Measurements from ENCODE around the gene ZBTB47. TPM values are rescaled to one million over a fixed set of nuclear protein-coding genes. Genes with fewer than 3 reads are reported as not detected.

The ZBTB47 gene
- total RNA-seq, 1 donor from 2014 or later: 4.4 TPM

- Mint-ChIP-seq H3K27ac (peak overlapping the region; percentile 60), H3K4me3 (no peak overlapping the region), H3K9me3 (peaks cover 2% of the 10 kb centered on the region), H3K4me1 (peaks cover 10% of the 10 kb centered on the region), H3K36me3 (peaks cover 6% of the 10 kb centered on the region), H3K27me3 (ENCODE audit: insufficient read depth, low read depth) (peaks cover 2% of the 10 kb centered on the region)
- DNase-seq (ENCODE audit: low spot score): no peak
- no peaks in the 10 kb centered on the region for H3K27me3 ChIP-seq
- H3K4me3 ChIP-seq: no peak overlapping the region
- H3K4me1 ChIP-seq: no peaks in the 10 kb centered on the region
- no peaks in the 10 kb centered on the region for H3F3A ChIP-seq (ENCODE audit: low read depth)
- no peak overlapping the region for H3K9ac ChIP-seq
- H3K79me2 ChIP-seq (ENCODE audit: low read depth): no peaks in the 10 kb centered on the region
- peaks cover 8% of the 10 kb centered on the region for H4K20me1 ChIP-seq (ENCODE audit: low read depth)
- H3K9me3 ChIP-seq (ENCODE audit: low read depth): no peaks in the 10 kb centered on the region
- no peak overlapping the region for H3K27ac ChIP-seq
- H3K36me3 ChIP-seq: no peaks in the 10 kb centered on the region
- H2AFZ ChIP-seq (replicated peaks): no peak overlapping the region
- no peak for TF ChIP-seq EZH2phosphoT487 (IDR thresholded peaks at IDR 0.05)
- TF ChIP-seq CTCF (IDR thresholded peaks at IDR 0.05): no peak
- no peak for TF ChIP-seq EZH2 (IDR thresholded peaks at IDR 0.05)
- no peak overlapping the region for H3K4me2 ChIP-seq
Observed at GRCh38 chr3:42660131-42660715, 6.7 kb downstream of the ZBTB47 start.

GRCh38 chr3:42660898-42661297 is 7.4 kb downstream of the ZBTB47 start:
- Mint-ChIP-seq H3K27ac (no peak overlapping the region), H3K27me3 (ENCODE audit: insufficient read depth, low read depth) (peaks cover 2% of the 10 kb centered on the region), H3K36me3 (peaks cover 6% of the 10 kb centered on the region), H3K4me3 (no peak overlapping the region), H3K9me3 (peaks cover 2% of the 10 kb centered on the region), H3K4me1 (peaks cover 8% of the 10 kb centered on the region)
- Histone ChIP-seq H3K27ac (no peak overlapping the region), H3K4me2 (no peak overlapping the region), H3F3A (ENCODE audit: low read depth) (no peaks in the 10 kb centered on the region), H3K79me2 (ENCODE audit: low read depth) (no peaks in the 10 kb centered on the region), H3K36me3 (no peaks in the 10 kb centered on the region), H2AFZ (replicated peaks) (no peak overlapping the region), H3K9ac (no peak overlapping the region), H3K27me3 (no peaks in the 10 kb centered on the region), H3K4me1 (no peaks in the 10 kb centered on the region), H3K9me3 (ENCODE audit: low read depth) (no peaks in the 10 kb centered on the region), H3K4me3 (no peak overlapping the region), H4K20me1 (ENCODE audit: low read depth) (peaks cover 1% of the 10 kb centered on the region)
- no peak for TF ChIP-seq EZH2 (IDR thresholded peaks at IDR 0.05)
- no peak for TF ChIP-seq CTCF (IDR thresholded peaks at IDR 0.05)
- no peak for TF ChIP-seq EZH2phosphoT487 (IDR thresholded peaks at IDR 0.05)
- no peak for DNase-seq (ENCODE audit: low spot score)

GRCh38 chr3:42661593-42662022 is 8.1 kb downstream of the ZBTB47 start:
- no peaks in the 10 kb centered on the region for H3K27me3 ChIP-seq
- H3K4me2 ChIP-seq: no peak overlapping the region
- peaks cover 2% of the 10 kb centered on the region for H3K27me3 Mint-ChIP-seq (ENCODE audit: insufficient read depth, low read depth)
- H3K9me3 ChIP-seq (ENCODE audit: low read depth): no peaks in the 10 kb centered on the region
- no peaks in the 10 kb centered on the region for H3K4me1 ChIP-seq
- H4K20me1 ChIP-seq (ENCODE audit: low read depth): no peaks in the 10 kb centered on the region
- H3K4me3 Mint-ChIP-seq: no peak overlapping the region
- H3K36me3 Mint-ChIP-seq: peaks cover 6% of the 10 kb centered on the region
- no peak overlapping the region for H3K27ac ChIP-seq
- TF ChIP-seq EZH2phosphoT487 (IDR thresholded peaks at IDR 0.05) (no peak), EZH2 (IDR thresholded peaks at IDR 0.05) (no peak), CTCF (IDR thresholded peaks at IDR 0.05) (no peak)
- H2AFZ ChIP-seq (replicated peaks): no peak overlapping the region
- H3K9me3 Mint-ChIP-seq: peaks cover 2% of the 10 kb centered on the region
- H3F3A ChIP-seq (ENCODE audit: low read depth): no peaks in the 10 kb centered on the region
- H3K4me3 ChIP-seq: no peak overlapping the region
- no peak overlapping the region for H3K9ac ChIP-seq
- peaks cover 3% of the 10 kb centered on the region for H3K4me1 Mint-ChIP-seq
- H3K79me2 ChIP-seq (ENCODE audit: low read depth): no peaks in the 10 kb centered on the region
- no peaks in the 10 kb centered on the region for H3K36me3 ChIP-seq
- H3K27ac Mint-ChIP-seq: no peak overlapping the region
- no peak for DNase-seq (ENCODE audit: low spot score)

All from neural progenitor cell (in vitro differentiated cells).